GM21360 (cell line): Measurements from ENCODE around the gene OR5H6.
"Not testable (repeated sequence)": the region's sequence is repeated elsewhere in the genome, so short reads cannot be mapped to it uniquely, and the experiment has no call there.

Experiments
- ATAC-seq: cut with Tn5 transposase; IDR thresholded peaks from one replicate; pipeline ENCODE4 v1.9.1; 2021; ENCODE audit warnings: mild to moderate bottlenecking, moderate library complexity; ENCODE audit not compliant: unreplicated experiment

Gene OR5H6

DNA sequence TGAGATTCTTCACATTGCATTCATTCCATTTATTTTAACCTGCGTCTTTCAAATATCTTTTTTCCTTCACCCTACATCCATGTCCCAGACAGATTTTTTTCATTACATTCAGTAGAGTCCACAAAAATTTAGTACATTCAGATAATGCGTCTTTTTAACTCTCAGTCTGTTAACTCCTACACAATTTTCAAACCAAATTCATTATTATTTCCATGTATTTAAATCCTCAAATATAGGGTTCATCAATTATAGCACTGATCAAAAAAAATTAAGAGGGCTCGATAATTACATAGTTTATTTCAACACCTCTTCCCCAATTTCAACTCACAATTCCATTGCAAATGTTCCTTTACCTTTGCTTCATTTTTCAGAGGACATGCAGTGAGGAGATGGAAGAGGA, at the start of gene OR5H6:
Gene OR5H6 (plus strand): TSS at position 301 of the 400 bp plus-strand sequence. CDS start 89 bp downstream, at position 390.
- no peak for ATAC-seq

DNA sequence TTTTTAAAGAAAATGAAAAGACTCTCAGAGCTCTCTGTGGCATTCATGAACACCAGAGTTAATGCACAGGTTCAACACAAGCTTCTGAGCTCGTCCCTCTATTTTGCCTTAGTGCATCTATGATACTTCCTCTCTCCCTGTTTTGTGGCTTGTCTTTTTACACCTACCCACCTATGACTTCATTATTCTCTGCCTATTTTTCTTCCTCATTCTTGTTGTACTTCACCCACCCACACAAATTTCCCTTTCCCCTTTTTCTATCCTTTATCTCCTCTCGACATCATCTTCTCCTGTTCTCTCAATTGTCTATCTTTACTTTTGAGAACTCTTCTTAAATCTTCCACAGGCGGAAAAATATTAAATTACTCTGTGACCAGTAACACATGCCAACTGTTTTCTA, 49.0 kb upstream of the OR5H6 start:
- no peak for ATAC-seq

DNA sequence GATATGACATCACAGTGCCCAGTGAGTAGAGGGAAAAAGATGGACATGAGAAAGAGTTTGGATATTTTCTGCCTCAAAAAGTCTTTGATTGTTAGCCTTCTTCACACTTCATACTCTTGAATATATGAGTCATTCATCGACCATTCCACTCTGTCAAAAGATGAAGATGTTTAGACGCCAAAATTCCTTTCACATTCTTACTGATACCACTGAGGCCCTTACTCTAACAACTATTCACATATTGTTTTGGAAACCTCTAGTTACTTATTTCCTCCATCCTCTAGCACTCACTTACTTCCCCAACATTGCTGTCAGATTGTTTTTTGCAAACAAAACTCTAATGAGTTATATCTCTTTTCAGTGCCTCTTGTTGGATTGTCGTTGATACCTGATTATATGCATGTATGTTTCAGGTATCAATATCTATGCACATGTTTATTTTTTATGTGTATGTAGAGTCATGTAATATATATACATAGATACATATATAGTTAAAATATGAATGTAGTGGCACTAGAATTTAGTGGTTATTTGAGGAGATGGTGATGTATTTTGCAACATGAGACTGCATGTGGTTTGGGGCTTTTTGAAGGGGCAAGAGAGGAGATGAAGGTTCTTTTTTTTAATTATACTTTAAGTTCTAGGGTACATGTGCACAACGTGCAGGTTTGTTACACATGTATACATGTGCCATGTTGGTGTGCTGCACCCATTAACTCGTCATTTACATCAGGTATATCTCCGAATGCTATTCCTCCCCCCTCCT, 40.0 kb upstream of the OR5H6 start:
- no peak for ATAC-seq

DNA sequence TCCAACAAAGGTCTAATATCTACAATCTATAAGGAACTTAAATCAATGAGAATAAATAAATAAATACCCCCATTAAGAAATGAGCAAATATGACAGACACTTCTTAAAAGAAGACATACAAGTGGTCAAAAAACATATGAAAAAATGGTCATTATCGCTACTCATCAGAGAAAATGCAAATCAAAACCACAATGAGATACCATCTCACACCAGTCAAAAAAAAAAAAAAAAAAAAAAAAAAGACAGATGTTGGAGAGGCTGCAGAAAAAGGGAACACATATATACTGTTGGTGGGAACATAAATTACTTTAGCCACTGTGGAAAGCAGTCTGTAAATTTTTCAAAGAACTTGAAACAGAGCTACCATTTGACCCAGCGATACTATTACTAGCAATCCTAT, 31.6 kb upstream of the OR5H6 start:
- ATAC-seq: no peak

DNA sequence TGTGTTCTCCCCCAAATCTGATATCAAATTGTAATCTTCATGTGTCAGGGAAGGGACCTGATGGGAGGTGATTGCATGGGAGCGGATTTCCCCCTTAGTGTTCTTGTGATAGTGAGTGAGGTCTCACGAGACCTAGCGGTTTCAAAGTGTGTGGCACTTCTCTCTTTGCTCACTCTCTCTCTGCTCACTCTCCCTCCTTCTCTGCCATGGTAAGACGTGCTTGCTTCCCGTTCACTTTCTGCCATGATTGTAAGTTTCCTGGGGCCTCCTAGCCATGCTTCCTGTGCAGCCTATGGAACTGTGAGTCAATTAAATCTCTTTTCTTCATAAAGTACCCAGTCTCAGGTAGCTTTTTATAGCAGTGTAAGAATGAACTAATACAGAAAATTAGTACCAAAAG, 30.6 kb upstream of the OR5H6 start:
- ATAC-seq: peak; percentile 67

DNA sequence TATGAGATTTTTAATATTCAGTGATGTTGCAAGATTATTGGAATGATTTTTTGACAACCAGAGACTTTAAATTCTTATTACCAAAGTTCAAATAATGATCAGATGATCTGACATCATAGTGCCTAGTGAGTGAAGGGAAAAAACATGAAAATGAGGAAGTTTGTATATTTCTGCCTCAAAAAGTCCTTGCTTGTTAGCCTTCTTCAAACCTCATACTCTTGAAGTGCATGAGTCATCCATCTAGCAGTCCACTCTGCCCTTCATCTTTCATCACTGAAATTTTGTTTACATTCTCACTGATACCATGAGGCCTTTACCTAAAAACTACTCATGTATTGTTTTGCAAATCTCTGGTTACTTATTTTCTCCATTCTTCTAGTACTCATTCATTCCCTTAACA, 23.9 kb upstream of the OR5H6 start:
- no peak for ATAC-seq

DNA sequence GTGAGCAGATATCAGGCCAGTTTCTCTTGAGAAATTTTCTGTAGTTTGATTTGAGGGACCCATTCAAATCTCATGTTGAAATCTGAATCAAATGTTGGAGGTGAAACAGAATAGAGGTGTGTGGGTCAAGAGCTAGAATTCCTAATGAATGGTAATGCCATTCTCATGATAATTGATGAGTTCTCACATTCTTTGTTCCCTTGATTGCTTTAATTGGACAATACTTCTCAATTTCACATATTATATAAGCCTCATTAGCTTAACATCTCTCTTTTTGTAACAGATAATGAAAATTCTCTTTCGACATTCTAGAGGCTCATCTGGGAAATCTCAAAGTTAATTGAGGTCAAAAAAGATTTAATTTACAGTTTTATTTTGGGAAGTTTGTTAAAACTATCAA, 21.9 kb upstream of the OR5H6 start:
- no peak for ATAC-seq

DNA sequence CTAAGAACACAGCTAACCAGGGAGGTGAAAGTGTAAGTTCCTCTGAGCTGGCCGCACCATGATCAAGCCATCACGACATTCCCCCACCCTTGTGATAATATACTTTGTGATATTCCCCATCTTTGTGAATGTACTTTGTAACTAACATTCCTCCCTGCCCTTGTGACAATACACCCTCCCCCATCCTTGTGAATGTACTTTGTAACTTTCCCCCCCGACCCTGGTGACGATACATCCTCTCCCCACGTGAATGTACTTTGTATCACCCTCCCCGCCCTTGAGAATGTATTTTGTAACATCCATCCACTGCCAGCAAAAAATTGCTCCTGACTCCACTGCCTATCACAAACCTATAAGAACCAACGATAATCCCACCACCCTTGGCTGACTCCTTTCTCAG, 20.2 kb upstream of the OR5H6 start:
- no peak for ATAC-seq

DNA sequence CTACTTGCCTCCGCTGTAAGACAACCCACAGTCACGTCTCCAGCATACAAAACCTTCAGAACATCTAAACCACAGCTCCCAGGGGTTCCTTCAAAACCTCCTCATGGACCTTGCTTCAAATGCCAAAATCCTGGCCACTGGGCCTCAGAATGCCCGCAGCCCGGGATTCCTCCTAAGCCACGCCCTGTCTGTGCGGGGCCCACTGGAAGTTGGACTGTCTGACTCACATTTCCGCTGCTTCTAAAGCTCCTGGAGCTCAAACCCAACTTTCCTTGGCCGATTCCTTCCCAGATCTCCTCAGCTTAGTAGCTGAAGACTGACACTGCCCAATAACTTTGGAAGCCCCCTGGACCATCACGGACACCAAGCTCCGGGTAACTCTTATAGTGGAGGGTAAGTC, 17.9 kb upstream of the OR5H6 start:
- ATAC-seq: no peak

DNA sequence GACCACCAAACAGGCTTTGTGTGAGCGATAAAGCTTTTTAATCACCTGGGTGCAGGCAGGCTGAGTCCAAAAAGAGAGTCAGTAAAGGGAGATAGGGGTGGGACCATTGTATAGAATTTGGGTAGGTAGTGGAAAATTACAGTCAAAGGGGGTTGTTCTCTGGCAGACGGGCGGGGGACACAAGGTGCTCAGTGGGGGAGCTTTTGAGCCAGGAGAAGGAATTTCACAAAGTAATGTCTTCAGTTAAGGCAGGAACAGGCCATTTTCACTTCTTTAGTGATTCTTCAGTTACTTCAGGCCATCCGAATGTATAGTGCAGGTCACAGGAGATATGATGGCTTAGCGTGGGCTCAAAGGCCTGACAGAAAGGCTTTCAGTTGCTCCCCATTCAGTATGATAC, 8.0 kb upstream of the OR5H6 start:
- ATAC-seq: not testable (repeated sequence)

DNA sequence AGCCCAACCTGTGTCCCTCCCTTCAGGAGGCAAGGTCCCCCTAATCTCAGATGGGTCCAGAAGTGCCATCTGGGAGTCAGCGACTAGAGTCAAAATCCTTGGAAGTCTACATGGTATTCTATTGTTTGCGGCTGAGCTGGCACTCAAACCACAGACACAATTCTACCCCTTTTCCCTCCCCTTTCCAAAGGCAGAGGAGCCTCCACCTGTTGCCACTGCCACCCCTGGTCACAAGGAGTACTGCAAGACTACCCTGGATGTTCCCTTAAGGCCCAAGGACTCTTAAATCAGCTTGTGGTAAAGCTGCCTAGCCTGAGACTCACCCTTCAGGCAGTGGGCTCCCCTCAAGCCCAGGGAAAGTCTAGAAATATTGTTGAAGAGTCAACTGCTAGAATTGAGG, 4.3 kb upstream of the OR5H6 start:
- no peak for ATAC-seq

DNA sequence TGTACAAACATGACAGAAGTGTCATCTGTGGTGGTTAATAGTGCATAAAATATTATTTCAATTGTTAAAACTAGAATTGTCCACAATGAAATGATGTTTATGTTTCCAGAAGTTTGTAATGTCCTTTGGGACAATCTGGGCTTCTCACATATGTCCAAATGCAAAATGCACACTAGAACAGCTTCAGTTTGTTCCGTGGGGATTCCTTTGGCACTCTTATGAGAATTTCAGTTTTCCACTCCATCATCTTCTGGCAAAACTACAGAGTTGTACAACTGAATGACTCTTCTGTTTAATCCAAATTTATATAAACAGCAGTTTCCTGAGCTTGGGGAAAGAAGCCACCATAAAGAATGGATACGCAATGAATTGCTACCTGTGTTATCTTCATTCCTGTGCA, 2.0 kb upstream of the OR5H6 start:
- ATAC-seq: no peak

DNA sequence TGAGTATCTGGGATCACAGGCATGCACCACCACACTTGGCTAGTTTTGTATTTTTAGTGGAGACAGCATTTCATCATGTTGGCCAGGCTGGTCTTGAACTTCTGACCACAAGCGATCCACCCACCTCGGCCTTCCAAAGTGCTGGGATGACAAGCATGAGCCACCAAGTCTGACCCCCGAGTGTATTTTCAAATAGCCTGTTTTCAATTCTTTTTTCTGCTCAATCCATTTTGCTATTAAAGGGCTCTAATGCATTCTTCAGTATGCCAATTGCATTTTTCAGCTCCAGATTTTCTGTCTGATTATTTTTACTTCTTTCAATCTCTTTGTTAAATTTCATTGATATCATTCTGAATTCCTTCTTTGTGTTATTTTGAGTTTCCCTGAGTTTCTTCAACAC, 5.8 kb downstream of the OR5H6 start:
- no peak for ATAC-seq

DNA sequence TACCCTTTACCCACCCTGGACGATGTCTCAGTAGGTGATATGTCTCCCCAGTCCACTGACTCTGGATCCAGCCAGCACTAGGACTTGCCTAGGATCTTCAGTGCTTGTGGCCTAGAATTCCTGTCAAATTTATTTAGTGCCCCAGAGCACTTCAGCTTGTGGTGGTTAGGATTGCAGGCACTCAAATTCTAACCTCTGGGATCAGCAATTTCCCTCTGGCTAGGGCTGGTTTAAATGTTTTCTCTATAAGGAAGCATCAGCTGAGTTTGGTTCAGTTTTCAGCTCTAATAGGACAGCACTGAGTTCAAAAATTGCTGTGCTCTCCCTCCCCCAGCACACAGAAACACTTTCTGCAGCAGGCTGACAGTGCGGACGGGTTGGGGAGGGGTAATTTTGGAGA, 8.1 kb downstream of the OR5H6 start:
- no peak for ATAC-seq

DNA sequence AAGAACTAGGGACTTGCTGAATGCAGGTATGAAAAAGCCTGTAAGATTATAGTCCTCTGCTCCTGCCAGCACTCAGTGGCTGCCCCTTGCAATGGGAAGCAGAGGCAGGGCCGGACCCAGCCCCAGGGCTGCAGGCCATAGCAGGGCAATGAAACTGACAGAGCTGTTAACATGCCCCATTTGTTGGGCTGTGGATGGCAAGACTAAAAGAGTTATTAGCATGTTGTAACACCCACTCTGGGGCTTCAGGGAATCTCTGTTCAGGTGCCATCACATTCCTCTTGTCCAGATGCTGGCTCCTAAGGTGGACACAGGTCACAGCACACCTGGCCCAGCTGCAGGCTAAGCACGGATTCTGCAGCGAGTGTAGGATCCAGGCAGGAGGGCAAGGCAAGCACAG, 10.9 kb downstream of the OR5H6 start:
- ATAC-seq: no peak

DNA sequence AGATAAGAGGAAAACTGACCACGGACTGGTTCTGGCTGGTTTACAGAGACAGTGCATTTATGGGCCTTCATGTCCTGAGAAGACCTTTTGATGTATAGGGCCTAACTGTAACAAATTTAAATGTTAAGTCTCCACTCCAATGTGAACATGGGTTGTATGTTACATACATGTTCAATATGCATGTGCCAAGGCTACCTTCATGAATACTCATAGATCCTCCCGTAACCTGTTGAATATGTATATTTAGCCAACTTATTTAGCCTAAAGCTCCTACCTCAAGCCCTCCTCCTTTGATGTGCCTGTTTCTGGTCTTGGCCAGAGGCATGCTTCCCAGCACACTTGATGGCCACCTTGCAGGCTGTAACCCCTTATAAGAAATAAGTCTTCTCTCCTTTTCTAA, 18.2 kb downstream of the OR5H6 start, which contains the start of gene OR5H2:
Gene OR5H2 (plus strand): TSS at position 301 of the 400 bp plus-strand sequence. CDS start 398 bp downstream, outside the sequence.
- no peak for ATAC-seq

DNA sequence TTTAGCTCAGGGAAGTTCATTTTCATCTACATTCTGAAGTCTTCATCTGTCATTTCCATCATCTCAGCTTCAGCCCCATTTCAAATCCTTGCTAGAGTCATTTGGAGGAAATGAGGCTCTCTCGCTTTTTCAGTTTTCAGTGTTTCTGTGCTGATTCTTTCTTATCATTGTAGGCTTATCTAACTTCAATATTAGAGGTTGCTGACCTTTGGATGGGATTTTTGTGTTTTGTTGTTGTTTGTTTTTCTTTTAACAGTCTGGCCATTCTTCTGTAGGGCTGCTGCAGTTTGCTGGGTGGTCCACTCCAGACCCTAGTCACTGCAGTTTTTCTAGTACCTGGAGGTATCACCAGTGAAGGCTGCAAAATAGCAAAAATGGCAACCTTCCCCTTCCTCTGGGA, 26.9 kb downstream of the OR5H6 start:
- ATAC-seq: no peak

DNA sequence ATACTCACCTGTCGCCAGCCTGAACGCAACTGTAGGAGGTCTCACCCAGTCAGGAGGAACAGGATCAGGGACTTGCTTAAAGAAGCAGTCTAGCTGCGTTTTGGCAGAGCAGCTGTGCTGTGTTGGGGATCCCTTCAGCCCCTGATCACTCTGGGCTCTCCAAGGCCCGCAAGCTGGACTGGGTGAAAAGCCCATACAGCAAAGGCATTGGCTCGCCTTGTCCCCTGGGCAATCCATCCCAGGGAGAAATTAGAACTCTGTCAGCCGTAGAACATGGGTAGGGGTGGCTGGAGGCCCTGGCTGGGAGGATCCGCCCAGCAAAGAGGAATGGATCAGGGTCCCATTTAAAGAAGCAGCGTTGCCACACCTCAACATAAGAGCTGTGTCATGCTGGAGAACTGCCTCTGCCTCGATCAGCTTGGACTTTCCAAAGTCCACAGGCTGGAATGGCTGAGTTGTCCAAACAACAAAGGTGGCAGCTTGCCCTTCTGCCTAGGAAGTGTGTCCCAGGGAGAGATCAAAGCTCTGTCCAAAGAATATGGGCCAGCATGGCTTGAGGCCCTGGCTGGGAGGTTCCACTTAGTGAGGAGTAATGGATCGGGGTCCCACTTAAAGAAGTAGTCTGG, 27.4 kb downstream of the OR5H6 start:
- no peak for ATAC-seq
